HG02623 (cell line): ENCODE results near the gene YEATS2.
"Not testable (repeated sequence)": the region's sequence is repeated elsewhere in the genome, so short reads cannot be mapped to it uniquely, and the experiment has no call there.

ENCODE experiments used
- ATAC-seq: cut with Tn5 transposase; IDR thresholded peaks from one replicate; pipeline ENCODE4 v1.9.1; 2021; ENCODE audit warnings: moderate library complexity; ENCODE audit not compliant: unreplicated experiment

Gene YEATS2

DNA sequence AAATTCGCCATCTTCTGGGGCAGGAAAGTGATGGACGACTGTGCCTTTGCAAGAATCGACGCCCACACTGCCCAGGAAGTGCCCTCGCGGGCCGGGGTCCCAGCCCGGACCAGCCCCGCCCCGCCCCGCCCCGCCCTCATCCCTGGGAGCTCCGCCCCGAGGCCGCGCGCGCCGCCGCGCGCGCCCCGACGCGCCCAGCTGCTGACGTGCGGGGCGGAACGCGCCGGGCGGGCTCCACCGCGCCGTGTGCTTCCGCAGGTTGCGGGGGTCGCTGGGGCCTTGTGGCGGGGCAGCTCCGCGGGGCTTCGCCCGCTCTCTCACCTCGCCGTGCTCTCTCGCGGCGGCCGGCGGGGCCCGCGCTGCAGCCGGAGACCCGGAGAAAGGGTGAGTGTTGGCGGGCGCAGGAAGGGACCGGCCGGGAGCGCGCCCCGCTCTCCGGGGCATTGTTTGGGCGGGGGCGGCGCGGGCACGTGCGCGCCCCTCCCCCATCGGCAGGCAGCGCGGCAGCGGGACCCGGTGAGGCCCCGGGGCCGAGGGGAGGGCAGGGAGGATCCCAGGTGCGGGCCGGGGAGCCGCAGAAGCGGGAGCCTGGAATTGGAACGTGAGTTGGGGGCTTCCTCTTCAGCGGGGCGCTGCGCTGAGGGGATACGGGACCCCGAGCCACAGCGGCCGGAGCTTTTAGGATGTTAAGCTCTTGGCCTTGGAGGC is at the start of gene YEATS2:
Gene YEATS2 (plus strand): TSS at position 188 of the 708 bp plus-strand sequence. CDS start 17,366 bp downstream, outside the sequence.
- peak; percentile 78 for ATAC-seq

- ATAC-seq, result no peak
These were observed 47.0 kb upstream of the YEATS2 start for GRCh38 chr3:183650554-183650953.

GRCh38 chr3:183653209-183654064 is 44.2 kb upstream of the YEATS2 start:
- no peak for ATAC-seq

GRCh38 chr3:183654727-183655126 is 42.9 kb upstream of the YEATS2 start:
- no peak for ATAC-seq

- no peak for ATAC-seq
These were observed 35.5 kb upstream of the YEATS2 start for GRCh38 chr3:183662099-183662498.

DNA sequence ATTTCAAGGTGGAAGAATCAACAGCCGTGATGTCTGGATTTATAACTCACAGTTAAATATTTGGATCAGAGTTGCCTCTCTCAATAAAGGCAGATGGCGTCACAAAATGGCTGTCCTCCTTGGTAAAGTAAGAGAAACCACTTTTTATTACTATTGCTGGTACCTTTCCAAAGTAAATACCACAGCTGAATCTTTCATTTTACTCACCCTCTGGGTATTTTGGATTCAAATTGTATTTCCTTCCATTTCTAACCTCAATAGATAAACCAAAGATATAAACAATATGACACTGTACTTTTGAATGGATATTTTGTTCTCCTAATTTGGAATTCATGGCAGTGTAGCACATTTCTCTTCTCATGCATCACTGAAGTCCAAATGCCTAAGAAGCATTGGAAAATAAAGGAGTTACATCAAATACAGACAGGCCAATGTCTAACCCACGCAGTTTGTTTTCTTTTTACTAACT is 32.6 kb upstream of the YEATS2 start:
- no peak for ATAC-seq

DNA sequence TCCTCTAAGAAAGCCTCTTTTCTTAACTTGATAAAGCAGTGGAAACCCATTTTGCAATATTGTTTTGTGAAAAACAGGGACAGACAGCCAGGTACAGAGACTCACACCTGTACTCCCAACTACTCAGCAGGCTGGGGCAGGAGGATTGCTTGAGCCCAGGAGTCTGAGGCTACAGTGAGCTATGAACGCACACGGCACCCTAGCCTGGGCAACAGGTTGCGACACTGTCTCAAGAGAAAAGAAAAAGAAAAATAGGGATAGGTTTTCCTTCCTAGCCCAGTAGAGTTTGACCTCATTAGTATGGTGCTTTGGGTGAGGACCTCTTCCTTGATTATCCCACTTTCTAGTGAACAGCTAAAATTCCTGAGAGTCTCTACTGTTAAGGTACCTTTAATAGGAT is 17.5 kb upstream of the YEATS2 start:
- no peak for ATAC-seq

GRCh38 chr3:183687705-183688104 is 9.9 kb upstream of the YEATS2 start:
- no peak for ATAC-seq

GRCh38 chr3:183688874-183689273 is 8.7 kb upstream of the YEATS2 start:
- ATAC-seq, result no peak

- ATAC-seq, result not testable (repeated sequence)
These were observed 8.0 kb upstream of the YEATS2 start for GRCh38 chr3:183689621-183690020.

DNA sequence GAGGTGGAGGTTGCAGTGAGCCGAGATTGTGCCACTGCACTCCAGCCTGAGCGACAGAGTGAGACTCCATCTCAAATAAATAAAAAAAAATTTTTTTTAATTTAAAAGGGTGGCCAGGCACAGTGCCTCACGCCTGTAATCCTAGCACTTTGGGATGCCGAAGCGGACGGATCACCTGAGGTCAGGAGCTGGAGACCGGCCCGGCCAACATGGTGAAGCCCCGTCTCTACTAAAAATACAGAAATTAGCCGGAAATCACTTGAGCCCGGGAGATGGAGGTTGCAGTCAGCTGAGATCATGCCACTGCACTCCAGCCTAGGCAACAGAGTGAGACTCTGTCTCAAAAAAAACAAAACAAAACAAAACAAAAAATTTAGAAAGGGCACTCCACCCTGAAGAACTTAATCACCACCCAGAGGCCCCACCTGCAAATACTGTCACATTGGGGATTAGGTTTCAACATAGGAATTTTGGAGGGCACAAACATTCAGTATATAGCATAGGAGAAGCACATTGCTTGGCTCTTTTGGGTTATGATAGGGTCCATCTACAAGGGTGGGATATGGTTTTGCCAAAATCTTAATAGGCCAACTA is 7.1 kb upstream of the YEATS2 start:
- ATAC-seq, result no peak

DNA sequence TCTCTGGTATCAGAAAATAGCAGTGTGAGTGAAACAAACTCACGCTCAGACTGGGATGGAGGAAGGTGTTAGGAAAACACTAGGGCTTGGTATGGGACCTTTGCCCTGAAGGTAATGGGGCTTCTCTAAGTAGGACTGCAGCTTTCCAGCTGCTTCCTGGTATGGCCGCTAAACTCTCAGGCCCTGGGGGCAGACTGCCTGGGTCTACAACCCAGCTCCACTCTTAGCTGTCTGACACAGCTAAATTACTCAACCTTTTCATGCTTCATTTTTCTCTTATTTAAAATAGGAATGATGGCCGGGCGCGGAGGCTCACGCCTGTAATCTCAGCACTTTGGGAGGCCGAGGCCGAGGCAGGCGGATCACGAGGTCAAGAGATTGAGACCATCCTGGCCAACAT is 5.2 kb upstream of the YEATS2 start:
- no peak for ATAC-seq

DNA sequence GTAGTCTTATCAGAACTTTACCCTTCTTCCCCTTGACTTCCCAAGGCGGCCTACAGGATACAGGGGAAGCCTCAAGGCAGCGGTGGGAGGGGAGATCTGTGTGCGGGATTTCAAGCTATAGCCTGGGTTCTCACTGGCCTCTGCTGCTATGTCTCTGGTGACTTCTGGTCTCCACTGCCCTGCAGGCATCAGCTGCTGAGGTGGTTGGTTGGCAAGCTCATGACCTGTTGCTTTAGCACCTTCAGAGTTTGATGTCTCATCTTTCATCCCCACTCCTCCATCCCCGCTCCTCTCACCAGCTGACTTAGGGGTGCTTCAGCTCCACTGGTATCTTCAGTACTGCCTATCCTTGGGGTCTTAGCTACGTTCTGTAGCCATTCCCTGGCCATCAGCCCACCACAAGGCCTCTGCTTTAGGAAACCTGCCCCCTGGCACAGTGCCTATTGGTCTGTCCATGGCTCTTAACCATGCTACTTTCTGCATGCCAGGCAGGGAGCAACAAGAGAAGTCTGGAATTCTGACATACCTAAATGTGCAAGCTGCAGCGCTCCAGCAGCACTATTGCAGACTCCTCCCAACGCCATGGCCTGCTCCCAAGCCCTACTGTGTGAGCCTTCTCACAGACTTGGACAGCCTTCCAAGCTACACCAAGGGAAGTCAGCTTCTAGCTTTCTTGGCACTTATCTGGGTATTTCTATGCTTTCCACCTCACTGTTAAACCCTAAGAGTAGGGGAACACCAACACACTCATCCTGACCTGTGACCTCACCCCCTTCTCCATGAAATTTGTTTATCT is 1.8 kb upstream of the YEATS2 start:
- no peak for ATAC-seq

GRCh38 chr3:183697123-183697609 is 431 bp upstream of the YEATS2 start:
- no peak for ATAC-seq

DNA sequence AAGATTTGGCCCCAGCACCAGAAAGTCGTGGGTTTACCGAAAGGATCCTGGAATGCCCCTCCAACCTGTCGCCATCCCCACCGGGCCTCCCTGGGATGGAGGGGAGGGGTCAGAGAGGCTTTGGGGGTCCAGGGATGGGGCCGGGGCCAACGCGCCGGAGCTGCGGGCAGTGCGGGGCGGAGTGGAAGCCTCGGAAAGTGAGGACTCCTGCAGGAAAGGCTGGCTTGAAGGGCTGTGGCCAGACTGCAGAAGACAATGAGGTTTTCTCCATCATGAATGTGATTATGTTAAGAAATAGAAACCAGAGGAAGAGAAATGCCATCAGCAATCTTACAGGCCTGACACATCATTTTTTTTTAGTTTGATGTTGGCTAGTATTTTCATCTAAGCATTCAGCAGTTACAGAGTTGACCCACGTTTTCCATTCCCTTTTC is 738 bp downstream of the YEATS2 start:
- peak; percentile 4 for ATAC-seq

DNA sequence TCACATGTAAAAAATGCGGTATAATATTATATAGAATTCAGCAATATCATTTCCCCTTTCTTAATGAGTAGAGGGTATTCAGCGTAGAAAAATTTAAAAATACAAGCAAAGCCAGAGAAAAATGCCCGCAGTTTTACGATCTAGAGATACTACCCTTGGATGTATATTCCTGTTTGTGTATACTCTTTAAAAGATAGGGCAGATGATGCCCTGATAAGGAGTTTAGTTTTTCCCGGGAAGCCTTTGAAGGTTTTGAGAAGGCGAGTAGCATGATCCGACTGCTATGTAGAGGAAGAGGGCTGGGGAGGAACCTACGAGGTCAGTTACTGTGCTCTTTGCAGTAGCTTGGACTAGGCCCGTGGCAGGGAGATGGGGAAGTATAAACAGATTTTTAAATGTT is 1.2 kb downstream of the YEATS2 start:
- no peak for ATAC-seq

DNA sequence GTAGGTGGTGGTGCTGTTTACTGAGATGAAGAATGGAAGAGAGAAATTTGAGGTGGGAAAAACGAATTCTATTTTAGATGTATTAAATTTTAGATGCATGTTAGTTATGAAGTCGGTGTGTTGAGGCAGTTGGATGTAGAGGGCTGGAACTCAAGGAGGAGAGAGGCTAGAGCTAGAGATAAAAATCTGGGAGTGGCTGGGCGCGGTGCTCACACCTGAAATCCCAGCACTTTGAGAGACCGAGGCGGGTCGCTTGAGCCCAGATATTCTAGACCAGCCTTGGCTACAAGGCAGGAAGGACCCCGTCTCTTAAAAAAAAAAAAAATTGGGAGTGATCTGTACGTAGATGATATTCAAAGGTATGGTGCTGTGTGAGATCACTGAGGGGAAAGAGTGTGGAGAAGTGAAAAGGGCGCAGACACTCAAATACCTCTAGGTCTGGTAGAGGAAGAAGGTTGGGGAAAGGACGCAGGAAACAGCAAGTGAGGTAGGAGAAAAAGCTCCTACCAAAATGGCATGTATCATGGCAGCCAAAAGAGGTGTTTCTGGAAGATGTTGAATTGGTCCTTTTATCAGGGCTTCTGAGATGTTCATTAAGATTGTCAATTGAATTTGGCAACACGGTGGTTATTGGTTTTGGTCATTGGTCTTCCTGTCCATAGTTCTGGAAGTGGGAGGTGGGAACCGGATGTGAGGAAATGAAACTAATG is 1.8 kb downstream of the YEATS2 start:
- ATAC-seq, result no peak

DNA sequence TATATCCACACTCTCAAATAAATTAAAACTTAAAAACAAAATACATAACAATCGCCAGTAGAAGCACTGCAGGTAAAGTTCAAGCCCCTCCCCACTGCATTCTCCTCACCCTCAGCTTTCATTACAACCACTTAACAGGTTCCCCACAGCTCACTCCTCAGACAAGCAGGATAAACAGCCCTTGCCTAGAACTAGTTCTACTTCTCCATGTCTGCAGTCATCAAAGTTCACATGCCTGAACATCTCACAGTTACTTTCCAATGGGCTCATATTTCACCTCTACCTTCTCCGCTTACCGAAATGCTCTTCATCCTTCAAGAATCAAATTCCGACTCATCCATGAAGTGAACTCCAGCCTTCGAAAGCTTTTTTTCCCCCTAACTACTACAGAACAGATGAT is 4.1 kb downstream of the YEATS2 start:
- no peak for ATAC-seq

GRCh38 chr3:183703892-183704291 is 6.3 kb downstream of the YEATS2 start:
- ATAC-seq, result not testable (repeated sequence)

GRCh38 chr3:183710231-183710630 is 12.6 kb downstream of the YEATS2 start:
- no peak for ATAC-seq
